ENCODE measurements around the gene ARFGAP1.

ARFGAP1 gene

DNA sequence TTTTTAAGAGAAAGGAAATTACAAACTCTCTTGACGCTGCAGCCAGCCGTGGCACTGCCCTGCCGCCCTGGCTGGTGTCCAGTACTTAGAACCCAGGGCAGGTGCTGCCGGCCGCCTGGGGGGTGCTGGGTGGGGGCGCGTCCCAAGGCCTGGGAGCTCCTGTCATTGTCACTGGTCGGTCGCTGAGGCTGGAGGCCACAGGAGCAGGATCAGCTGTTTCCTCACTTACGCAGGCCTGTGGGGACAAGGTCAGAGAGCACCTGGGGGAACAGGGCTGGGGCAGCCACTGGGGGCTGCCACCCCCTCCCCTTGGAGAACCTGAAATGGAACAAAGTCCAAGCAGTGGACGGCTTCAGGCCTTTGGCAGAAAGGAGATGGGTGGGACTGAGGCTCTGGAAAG, 31.3 kb upstream of the ARFGAP1 start:
- peak; percentile 82 for DNase-seq

GRCh38 chr20:63242736-63243135, 29.9 kb upstream of the ARFGAP1 start:
- DNase-seq = no peak

GRCh38 chr20:63243604-63244247, 28.9 kb upstream of the ARFGAP1 start:
- no peak for DNase-seq

DNA sequence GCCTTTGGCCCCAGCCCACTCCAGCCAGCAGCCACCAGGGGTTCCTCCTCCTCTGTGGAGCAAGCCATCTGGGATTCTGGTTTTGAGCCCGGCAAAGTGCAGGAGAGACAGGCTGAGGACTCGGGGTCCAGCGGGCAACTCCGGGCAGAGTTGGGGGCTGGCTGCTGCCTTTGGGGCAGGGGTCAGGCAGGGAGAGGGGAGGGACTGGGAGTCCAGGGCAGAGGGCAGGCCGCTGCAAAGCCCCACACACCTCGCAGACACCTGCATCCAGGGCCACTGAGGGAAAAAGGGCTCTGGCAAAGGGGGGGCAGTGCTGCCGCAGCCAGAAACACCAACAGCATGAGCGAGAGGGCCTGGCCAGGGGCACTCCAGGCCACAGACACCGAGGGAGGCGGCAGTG, 28.1 kb upstream of the ARFGAP1 start:
- DNase-seq = no peak

DNA sequence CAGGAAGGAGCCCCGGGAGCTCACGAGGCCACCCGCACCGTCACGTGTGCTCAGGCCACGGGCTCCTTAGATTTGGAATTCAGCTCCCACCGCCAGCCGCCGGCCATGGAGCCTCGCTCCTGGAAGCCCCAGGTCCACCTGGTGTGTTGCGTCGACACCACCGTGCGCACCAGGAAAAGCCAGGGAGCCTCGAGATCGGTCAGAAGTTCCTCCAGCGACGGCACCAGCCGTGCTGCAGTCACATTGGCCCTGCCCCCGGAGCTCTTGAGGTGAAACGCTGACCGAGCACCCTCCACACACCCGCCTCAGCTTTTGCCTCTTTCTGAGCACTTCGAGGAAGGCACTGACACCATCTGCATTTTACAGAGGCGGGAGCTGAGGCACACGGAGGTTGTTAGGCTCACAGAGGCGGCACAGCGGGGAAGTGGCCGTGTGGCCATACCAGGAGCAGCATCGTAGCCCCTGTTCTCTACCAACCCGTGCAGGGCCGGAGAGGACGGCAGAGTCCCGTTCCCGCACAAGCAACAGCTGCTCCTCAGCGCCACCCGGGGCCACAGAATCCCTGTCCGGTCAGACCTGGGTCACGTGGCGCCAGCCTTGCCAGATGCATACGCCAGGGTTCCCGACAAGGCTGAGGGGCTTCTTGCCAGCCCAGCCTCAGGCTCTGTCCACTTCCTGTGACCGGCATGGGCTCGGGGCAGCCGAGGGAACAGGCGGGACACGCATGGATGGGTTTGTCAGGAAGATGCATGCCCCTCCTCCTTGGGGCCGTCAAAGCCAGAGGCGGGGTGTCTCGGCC, 25.9 kb upstream of the ARFGAP1 start:
- no peak for DNase-seq

- DNase-seq = no peak
These were observed 24.9 kb upstream of the ARFGAP1 start for GRCh38 chr20:63247671-63248228.

- no peak for DNase-seq
These were observed 23.6 kb upstream of the ARFGAP1 start for GRCh38 chr20:63248835-63249591.

- no peak for DNase-seq
These were observed 22.7 kb upstream of the ARFGAP1 start for GRCh38 chr20:63249891-63250290.

DNA sequence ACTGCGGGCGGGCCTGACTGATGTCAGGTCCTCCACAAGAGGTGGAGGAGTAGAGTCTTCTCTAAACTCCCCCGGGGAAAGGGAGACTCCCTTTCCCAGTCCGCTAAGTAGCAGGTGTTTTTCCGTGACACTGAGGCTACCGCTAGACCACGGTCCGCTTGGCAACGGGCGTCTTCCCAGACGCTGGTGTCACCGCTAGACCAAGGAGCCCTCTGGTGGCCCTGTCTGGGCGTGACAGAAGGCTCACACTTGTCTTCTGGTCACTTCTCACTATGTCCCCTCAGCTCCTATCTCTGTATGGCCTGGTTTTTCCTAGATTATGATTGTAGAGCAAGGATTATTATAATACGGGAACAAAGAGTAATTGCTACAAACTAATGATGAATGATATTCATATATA, 21.3 kb upstream of the ARFGAP1 start:
- peak; percentile 28 for DNase-seq

DNA sequence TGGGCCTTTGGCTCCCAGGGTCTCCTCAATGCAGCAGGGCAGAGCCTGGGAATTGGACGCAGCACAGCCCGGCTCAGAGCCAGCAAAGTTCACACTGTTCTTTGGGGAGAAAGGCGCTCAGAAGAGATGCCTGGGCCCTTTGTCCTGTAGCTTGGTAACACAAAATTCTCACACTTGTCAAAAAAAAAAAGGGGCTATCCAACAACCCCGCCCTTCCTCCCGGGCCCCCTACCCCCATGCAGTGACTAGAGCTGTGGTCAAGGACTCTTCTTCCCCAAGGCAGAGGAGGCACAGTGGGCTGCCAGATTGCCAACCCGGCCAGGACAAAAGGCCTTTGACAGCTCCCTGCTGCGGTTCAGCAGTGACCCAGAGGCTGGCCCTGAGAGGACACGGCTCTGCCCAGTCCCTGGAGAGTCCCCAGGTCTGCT, 20.3 kb upstream of the ARFGAP1 start:
- DNase-seq = no peak

DNA sequence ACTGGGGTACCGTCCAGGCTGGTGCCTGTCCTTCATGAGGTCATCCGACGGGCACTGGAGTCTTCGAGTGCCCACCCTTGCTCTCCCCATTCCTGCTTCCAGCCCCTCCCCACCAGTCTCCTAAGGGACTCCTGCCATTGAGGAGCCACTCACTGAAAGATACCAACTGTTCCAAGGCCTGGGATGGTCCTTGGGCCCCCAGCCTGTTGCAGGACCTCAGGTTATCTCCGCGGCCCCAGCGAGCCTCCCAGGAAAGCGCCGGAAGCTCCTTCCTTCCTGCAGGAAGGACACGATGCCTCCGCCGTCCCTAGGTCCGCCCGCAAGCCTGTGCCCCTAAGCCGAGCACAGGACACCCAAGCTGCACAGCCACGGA, 19.6 kb upstream of the ARFGAP1 start:
- no peak for DNase-seq

DNA sequence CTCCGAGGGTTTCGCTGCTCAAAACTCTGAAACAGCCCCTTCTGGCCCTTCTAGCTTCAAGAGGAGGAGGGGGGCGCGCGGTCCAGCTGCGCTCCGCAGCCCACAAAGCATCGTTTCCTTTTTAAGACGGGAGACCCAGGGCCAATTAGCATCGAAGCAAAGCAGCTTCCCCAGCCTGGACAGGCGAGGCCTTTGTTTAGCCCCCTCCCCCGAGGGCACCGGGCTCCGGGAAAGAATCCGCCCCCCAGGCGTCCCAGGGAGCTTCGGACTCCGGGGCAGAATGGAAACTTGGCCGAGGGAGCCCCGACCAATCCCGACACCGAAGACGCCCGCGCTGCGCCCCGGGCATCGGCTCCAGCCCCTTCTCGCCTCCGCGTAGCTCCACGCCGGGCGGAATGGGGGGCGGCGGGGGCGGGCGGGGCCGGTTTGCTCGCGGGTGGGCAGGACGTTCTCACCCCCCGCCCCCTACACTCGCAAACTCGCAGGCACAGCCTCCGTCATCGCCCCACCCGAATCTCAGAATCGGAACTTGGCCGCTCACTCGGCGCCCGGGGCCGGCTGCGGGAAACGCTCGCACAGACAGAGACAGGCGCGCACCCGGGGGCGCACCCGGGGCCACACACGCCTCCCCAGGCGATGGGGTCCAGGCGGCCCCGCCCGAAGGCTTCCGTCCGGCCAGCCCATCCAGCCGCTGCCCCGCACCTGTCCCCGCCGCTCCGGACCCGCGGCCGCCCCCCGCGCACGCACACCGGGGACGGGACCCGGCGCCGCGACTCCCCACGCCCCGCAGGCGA, 19.0 kb upstream of the ARFGAP1 start:
- peak; percentile 29 for DNase-seq

DNA sequence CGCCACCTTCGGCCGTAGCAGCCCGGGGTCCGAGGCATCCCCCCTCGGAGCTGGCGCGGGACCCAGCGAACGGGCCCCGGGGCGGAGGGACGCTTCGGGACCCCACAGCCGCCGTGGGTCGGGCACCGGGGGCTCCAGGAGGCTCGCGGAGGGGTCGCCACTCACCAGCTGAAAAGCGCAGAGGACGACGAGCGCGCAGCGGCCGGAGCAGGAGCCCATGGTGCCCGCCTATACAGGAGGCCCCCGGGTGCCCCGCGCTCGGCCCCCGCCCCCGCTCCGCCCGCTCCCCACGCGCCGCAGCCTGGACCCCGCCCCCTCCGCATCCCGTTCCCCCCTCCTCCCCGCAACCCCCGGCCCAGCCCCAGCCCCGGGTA, 18.4 kb upstream of the ARFGAP1 start, which contains the start of gene NKAIN4:
TSS of gene NKAIN4 (minus strand) at position 232 of the 374 bp plus-strand sequence. CDS start at position 219, 13 bp downstream.
- no peak for DNase-seq

- DNase-seq = no peak
These were observed 17.8 kb upstream of the ARFGAP1 start for GRCh38 chr20:63254606-63255384.

GRCh38 chr20:63255931-63256704, 16.5 kb upstream of the ARFGAP1 start:
- DNase-seq = peak; percentile 34

GRCh38 chr20:63256954-63257353, 15.7 kb upstream of the ARFGAP1 start:
- DNase-seq = no peak

DNA sequence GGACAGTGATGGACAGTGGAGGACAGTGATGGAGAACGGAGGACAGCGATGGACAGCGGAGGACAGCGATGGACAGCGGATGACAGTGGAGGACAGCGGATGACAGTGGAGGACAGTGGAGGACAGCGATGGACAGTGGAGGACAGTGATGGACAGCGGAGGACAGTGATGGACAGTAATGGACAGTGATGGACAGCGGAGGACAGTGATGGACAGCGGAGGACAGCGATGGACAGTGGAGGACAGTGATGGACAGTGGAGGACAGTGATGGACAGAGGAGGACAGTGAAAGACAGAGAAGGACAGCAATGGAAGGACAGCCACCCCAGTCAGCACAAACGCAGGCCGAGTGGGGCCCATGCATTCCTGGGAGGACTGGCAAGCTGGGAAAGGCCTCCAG, 15.0 kb upstream of the ARFGAP1 start:
- DNase-seq = no peak

DNA sequence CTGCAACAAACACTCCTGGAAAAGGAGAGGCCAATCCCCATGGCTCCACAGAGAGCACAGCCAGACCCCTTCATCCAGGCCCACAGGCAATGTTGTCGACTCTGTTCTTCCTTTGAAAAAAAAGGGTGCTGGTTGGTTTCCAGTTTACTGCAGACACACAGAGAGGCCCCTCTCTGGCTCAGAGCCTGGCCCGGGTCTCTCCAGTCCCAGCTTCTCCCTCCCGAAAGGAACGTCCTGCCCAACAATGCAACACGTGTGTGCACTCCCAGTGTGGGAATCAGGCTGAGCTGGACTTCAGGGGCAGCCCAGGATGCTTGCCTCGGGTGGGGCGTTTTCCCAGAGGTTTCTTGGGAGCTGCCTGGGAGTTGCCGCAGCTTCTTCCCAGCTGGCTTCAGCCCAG, 13.8 kb upstream of the ARFGAP1 start:
- no peak for DNase-seq

- no peak for DNase-seq
These were observed 12.7 kb upstream of the ARFGAP1 start for GRCh38 chr20:63259734-63260460.

- DNase-seq = no peak
These were observed 12.1 kb upstream of the ARFGAP1 start for GRCh38 chr20:63260521-63260920.
